ENCODE data around the gene ST14. TPM values are rescaled to one million over a fixed set of nuclear protein-coding genes. Genes with fewer than 3 reads are reported as not detected.
"Not testable (repeated sequence)": the region's sequence is repeated elsewhere in the genome, so short reads cannot be mapped to it uniquely, and the experiment has no call there.

Gene ST14
- total and polyA plus RNA-seq, 2 donors (not counting 1 experiment from before 2014, with no cell fraction given) = under 0.01 TPM; not detected in 1

DNA sequence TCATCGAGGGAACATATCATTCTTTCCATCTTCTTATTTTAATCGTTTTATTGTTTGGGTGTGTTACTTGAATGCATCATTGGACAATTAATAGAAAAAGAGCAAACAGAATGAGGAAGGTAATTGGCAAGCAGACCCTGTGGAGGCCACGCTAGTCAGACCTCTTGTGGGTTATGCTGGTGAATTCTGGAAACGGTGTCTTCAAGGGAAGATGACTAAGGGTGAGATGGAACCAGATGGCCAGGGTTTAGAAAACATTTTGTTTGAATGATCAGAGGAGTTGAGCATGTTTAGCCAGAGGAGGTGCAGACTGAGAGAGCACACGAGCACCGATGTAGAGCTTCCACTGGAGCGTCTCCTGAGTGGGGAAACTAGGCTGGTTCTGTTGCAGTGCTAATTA, 8.5 kb downstream of the ST14 start:
- Histone ChIP-seq H3K79me2 (ENCODE audit: control insufficient read depth, insufficient read depth, low read length) (no peaks in the 10 kb centered on the region), H3K4me3 (replicated peaks in 1 of 4; ENCODE audit: control extremely low read depth in 1 of 4, insufficient read depth in 1 of 4, low read depth in 3 of 4, low read length in 4 of 4) (no peak overlapping the region), H3K9ac (ENCODE audit: insufficient read depth, low read length) (no peak overlapping the region), H3K27me3 (ENCODE audit: control insufficient read depth, insufficient read depth, low read length) (no peaks in the 10 kb centered on the region), H3K4me2 (ENCODE audit: extremely low read depth, insufficient read depth, low read length) (no peak overlapping the region), H3K36me3 (ENCODE audit: control insufficient read depth, insufficient read depth, low read length) (no peaks in the 10 kb centered on the region), H4K20me1 (ENCODE audit: control insufficient read depth, extremely low read depth, insufficient read depth, low read length) (no peaks in the 10 kb centered on the region), H2AFZ (ENCODE audit: low read length) (no peak overlapping the region), H3K9me3 (ENCODE audit: control insufficient read depth, insufficient read depth, low read depth, low read length) (no peaks in the 10 kb centered on the region), H3K27ac (ENCODE audit: insufficient read depth, low read length) (no peak overlapping the region), H3K4me1 (ENCODE audit: control insufficient read depth, extremely low read depth, insufficient read depth, low read length) (peaks cover 10% of the 10 kb centered on the region)
- TF ChIP-seq EZH2 (IDR thresholded peaks at IDR 0.05; ENCODE audit: low read length, missing control alignments) = no peak
- no peak for TF ChIP-seq CTCF (conservative IDR thresholded peaks at IDR 0.05 in 1 of 2, IDR thresholded peaks at IDR 0.05 in 1 of 2; ENCODE audit: low read depth in 1 of 2, low read length in 2 of 2)
- DNase-seq (ENCODE audit: low read depth in 2 of 2) = peak; percentile 54 to 81

DNA sequence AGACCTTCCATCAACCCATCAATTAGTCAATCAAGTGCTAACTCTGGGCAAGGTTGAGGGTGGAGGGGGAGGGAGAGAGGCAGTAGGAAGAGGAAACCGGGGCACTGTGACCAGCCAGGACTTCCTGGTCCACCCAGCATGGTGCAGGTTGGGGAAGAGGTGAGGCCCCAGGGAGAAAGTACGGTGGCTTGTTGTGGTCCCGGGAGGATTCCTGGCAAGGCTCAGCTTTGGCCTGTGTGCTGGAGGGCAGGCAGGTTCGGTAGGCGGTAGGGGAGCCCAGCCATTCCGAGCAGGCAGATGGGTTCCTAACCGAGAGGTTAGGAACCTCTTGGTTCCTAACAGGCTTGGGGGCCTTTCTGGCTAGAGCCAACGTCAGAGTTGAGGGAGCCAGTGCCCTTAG, 10.8 kb downstream of the ST14 start:
- peaks cover 10% of the 10 kb centered on the region for H3K4me1 ChIP-seq (ENCODE audit: control insufficient read depth, extremely low read depth, insufficient read depth, low read length)
- H3K27me3 ChIP-seq (ENCODE audit: control insufficient read depth, insufficient read depth, low read length) = peaks cover 6% of the 10 kb centered on the region
- no peak for DNase-seq (ENCODE audit: low read depth in 2 of 2)
- H3K9me3 ChIP-seq (ENCODE audit: control insufficient read depth, insufficient read depth, low read depth, low read length) = no peaks in the 10 kb centered on the region
- no peak overlapping the region for H2AFZ ChIP-seq (ENCODE audit: low read length)
- no peak overlapping the region for H3K9ac ChIP-seq (ENCODE audit: insufficient read depth, low read length)
- no peaks in the 10 kb centered on the region for H3K79me2 ChIP-seq (ENCODE audit: control insufficient read depth, insufficient read depth, low read length)
- no peaks in the 10 kb centered on the region for H3K36me3 ChIP-seq (ENCODE audit: control insufficient read depth, insufficient read depth, low read length)
- H3K4me2 ChIP-seq (ENCODE audit: extremely low read depth, insufficient read depth, low read length) = no peak overlapping the region
- H4K20me1 ChIP-seq (ENCODE audit: control insufficient read depth, extremely low read depth, insufficient read depth, low read length) = no peaks in the 10 kb centered on the region
- no peak overlapping the region for H3K4me3 ChIP-seq (replicated peaks in 1 of 4; ENCODE audit: control extremely low read depth in 1 of 4, insufficient read depth in 1 of 4, low read depth in 3 of 4, low read length in 4 of 4)
- no peak overlapping the region for H3K27ac ChIP-seq (ENCODE audit: insufficient read depth, low read length)
- TF ChIP-seq EZH2 (IDR thresholded peaks at IDR 0.05; ENCODE audit: low read length, missing control alignments) = no peak
- no peak for TF ChIP-seq CTCF (conservative IDR thresholded peaks at IDR 0.05 in 1 of 2, IDR thresholded peaks at IDR 0.05 in 1 of 2; ENCODE audit: low read depth in 1 of 2, low read length in 2 of 2)

DNA sequence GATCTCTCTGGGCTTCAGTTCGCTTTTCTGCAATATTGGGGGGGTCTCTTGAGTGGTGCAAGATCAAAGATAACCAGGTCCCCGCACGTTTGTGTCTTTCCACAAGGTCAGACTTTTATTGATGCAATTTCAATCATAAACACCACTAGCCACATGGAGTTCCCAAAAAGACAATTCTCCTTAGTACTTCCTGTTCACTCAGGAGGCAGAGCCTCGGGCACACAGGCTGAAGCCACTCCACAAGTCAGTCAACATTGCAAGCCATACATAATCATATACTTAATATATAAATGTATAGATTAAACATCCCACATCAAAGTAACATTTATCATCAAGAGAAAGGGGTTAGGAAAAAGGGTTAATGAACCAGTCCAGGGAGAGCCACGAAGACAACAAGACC, 12.0 kb downstream of the ST14 start:
- Histone ChIP-seq H4K20me1 (ENCODE audit: control insufficient read depth, extremely low read depth, insufficient read depth, low read length) (no peaks in the 10 kb centered on the region), H3K9ac (ENCODE audit: insufficient read depth, low read length) (no peak overlapping the region), H3K4me2 (ENCODE audit: extremely low read depth, insufficient read depth, low read length) (no peak overlapping the region), H3K27me3 (ENCODE audit: control insufficient read depth, insufficient read depth, low read length) (peaks cover 6% of the 10 kb centered on the region), H3K79me2 (ENCODE audit: control insufficient read depth, insufficient read depth, low read length) (no peaks in the 10 kb centered on the region), H3K9me3 (ENCODE audit: control insufficient read depth, insufficient read depth, low read depth, low read length) (no peaks in the 10 kb centered on the region), H3K4me1 (ENCODE audit: control insufficient read depth, extremely low read depth, insufficient read depth, low read length) (peaks cover 5% of the 10 kb centered on the region), H3K4me3 (replicated peaks in 1 of 4; ENCODE audit: control extremely low read depth in 1 of 4, insufficient read depth in 1 of 4, low read depth in 3 of 4, low read length in 4 of 4) (no peak overlapping the region), H3K36me3 (ENCODE audit: control insufficient read depth, insufficient read depth, low read length) (no peaks in the 10 kb centered on the region), H2AFZ (ENCODE audit: low read length) (no peak overlapping the region), H3K27ac (ENCODE audit: insufficient read depth, low read length) (no peak overlapping the region)
- TF ChIP-seq EZH2 (IDR thresholded peaks at IDR 0.05; ENCODE audit: low read length, missing control alignments) (no peak), CTCF (conservative IDR thresholded peaks at IDR 0.05 in 1 of 2, IDR thresholded peaks at IDR 0.05 in 1 of 2; ENCODE audit: low read depth in 1 of 2, low read length in 2 of 2) (no peak)
- DNase-seq (ENCODE audit: low read depth in 2 of 2) = no peak

- not testable (repeated sequence) for H3K79me2 ChIP-seq (ENCODE audit: control insufficient read depth, insufficient read depth, low read length); H4K20me1 ChIP-seq (ENCODE audit: control insufficient read depth, extremely low read depth, insufficient read depth, low read length); H3K4me2 ChIP-seq (ENCODE audit: extremely low read depth, insufficient read depth, low read length); H3K9ac ChIP-seq (ENCODE audit: insufficient read depth, low read length); H3K4me1 ChIP-seq (ENCODE audit: control insufficient read depth, extremely low read depth, insufficient read depth, low read length); H2AFZ ChIP-seq (ENCODE audit: low read length); H3K36me3 ChIP-seq (ENCODE audit: control insufficient read depth, insufficient read depth, low read length); H3K27ac ChIP-seq (ENCODE audit: insufficient read depth, low read length); H3K4me3 ChIP-seq (replicated peaks in 1 of 4; ENCODE audit: control extremely low read depth in 1 of 4, insufficient read depth in 1 of 4, low read depth in 3 of 4, low read length in 4 of 4); H3K27me3 ChIP-seq (ENCODE audit: control insufficient read depth, insufficient read depth, low read length); H3K9me3 ChIP-seq (ENCODE audit: control insufficient read depth, insufficient read depth, low read depth, low read length); DNase-seq (ENCODE audit: low read depth in 2 of 2)
Observed at GRCh38 chr11:130172001-130172400, 12.4 kb downstream of the ST14 start.

All from fibroblast of lung (primary cell).